SH-SY5Y (cell line): ENCODE measurements around the gene PDE1A.

Experiments used
- GATA2 ChIP-seq: IDR thresholded peaks from 2 replicates; pipeline ENCODE4 v1.6.1; 2011; ENCODE audit warnings: mild to moderate bottlenecking, low read depth, low read length
- GATA3 ChIP-seq: IDR thresholded peaks from 2 replicates; pipeline ENCODE4 v1.6.1; 2011; ENCODE audit warnings: low read depth, mild to moderate bottlenecking, low read length, moderate library complexity

DNA sequence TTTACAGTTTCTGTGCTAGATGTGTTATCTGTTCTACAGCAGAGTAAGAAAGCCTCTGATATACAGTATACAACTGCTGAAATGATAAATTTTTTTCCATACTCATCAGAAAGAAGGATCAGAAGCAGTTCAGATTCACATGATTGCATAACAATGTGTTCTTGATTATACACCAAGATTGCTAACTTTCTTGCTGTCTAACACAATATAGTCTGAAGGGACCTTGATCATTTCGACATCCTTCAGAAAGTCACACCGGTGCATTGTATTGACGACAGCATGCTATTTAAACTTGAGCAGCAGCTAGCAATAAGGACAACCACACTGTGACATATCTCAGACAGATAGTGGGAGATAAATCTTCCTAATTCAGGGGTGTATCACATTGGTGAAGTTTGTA is 127.2 kb downstream of the PDE1A start:
- TF ChIP-seq GATA2 = no peak
- TF ChIP-seq GATA3 = no peak
